K562 (cell line): ENCODE data around the gene NRN1L. TPM values are rescaled to one million over a fixed set of nuclear protein-coding genes. Genes with fewer than 3 reads are reported as not detected.

Experiments used
- ATF3 ChIP-seq, 2 experiments: fragments of 450-650 bp in 1 of 2; sonication (generic) in 1 of 2; formaldehyde crosslinking in 1 of 2; IDR thresholded peaks in 1 of 2; conservative IDR thresholded peaks in 1 of 2; 2 replicates each; pipeline versions ENCODE4 v1.6.1 to v1.8.1; 2016 to 2023; ENCODE audit warnings: mild to moderate bottlenecking in 2 of 2, moderate library complexity in 2 of 2, inconsistent platforms in 1 of 2, missing genetic modification reagents in 1 of 2
- BDP1 ChIP-seq: IDR thresholded peaks from 3 replicates; pipeline ENCODE4 v1.6.1; 2011; ENCODE audit not compliant: insufficient read length, insufficient read depth
- EGR1 ChIP-seq: fragments of 450-650 bp; conservative IDR thresholded peaks from 2 replicates; pipeline ENCODE4 v1.6.1; 2017; ENCODE audit warnings: mild to moderate bottlenecking
- HEY1 ChIP-seq: fragments of 250-450 bp; sonication (Bioruptor Pico); IDR thresholded peaks from 2 replicates; pipeline ENCODE4 v1.5.0; 2020; ENCODE audit warnings: mild to moderate bottlenecking, moderate library complexity, borderline replicate concordance
- JUNB ChIP-seq: fragments of 450-650 bp; formaldehyde crosslinking; conservative IDR thresholded peaks from 2 replicates; pipeline ENCODE4 v1.4.0; 2020; ENCODE audit warnings: mild to moderate bottlenecking
- KLF16 ChIP-seq: IDR thresholded peaks from 2 replicates; pipeline ENCODE4 v1.6.1; 2016; ENCODE audit warnings: antibody characterized with exemption
- MAFG ChIP-seq: fragments of 450-650 bp; conservative IDR thresholded peaks from 2 replicates; pipeline ENCODE4 v1.6.1; 2016; ENCODE audit warnings: missing genetic modification characterization, missing compliant biosample characterization
- MEF2D ChIP-seq: conservative IDR thresholded peaks from 2 replicates; pipeline ENCODE4 v1.6.1; 2016; ENCODE audit warnings: low read depth, missing genetic modification characterization, missing compliant biosample characterization
- PHF20 ChIP-seq: fragments of 450-650 bp; IDR thresholded peaks from 2 replicates; pipeline ENCODE4 v1.6.1; 2018; ENCODE audit not compliant: partially characterized antibody
- RREB1 ChIP-seq: fragments of 250-450 bp; sonication (Bioruptor Pico); IDR thresholded peaks from 2 replicates; pipeline ENCODE4 v1.4.0; 2020
- SMC3 ChIP-seq: conservative IDR thresholded peaks from 2 replicates; pipeline ENCODE4 v1.6.1; 2011; ENCODE audit warnings: low read depth, low read length, improper control_type of control experiment; ENCODE audit not compliant: insufficient read depth
- SREBF1 ChIP-seq: fragments of 150-350 bp; IDR thresholded peaks from 2 replicates; pipeline ENCODE4 v1.6.1; 2014; ENCODE audit warnings: antibody characterized with exemption, low read depth, low read length, borderline replicate concordance
- TFAP4 ChIP-seq: sonication (generic); formaldehyde crosslinking; IDR thresholded peaks from 2 replicates; pipeline ENCODE4 v1.8.0; 2022; ENCODE audit warnings: missing genetic modification reagents, mild to moderate bottlenecking, moderate library complexity, borderline replicate concordance
- USF1 ChIP-seq: sonication (generic); formaldehyde crosslinking; IDR thresholded peaks from 2 replicates; pipeline ENCODE4 v1.9.0; 2022; ENCODE audit warnings: mild to moderate bottlenecking, missing genetic modification reagents
- ZBTB9 ChIP-seq: fragments of 450-650 bp; formaldehyde crosslinking; IDR thresholded peaks from 2 replicates; pipeline ENCODE4 v1.4.0; 2020; ENCODE audit warnings: mild to moderate bottlenecking, moderate library complexity
- ZNF212 ChIP-seq: fragments of 450-650 bp; formaldehyde crosslinking; IDR thresholded peaks from 2 replicates; pipeline ENCODE4 v1.4.0; 2020; ENCODE audit warnings: mild to moderate bottlenecking
- ZNF584 ChIP-seq: fragments of 200-800 bp; sonication (Bioruptor generic); IDR thresholded peaks from 2 replicates; pipeline ENCODE4 v1.6.1; 2016; ENCODE audit warnings: low read depth, mild to moderate bottlenecking, missing genetic modification characterization, missing compliant biosample characterization
- polyA plus RNA-seq, 8 experiments: library from polyadenylated mRNA; depleted of rRNA in 4 of 8; stranded (reverse) in 5 of 8; unstranded in 3 of 8; fragments of >200 nt; fragmentation: Nextera tagmentation in 2 of 8; fragmentation: Illumina TruSeq in 1 of 8; extraction: Ambion mirVana in 2 of 8; extraction: Trizol in 1 of 8; gene quantifications; 2 replicates each; pipeline versions ENCODE4 v1.2.1 to v1.2.3, GENCODE V29; 2011 to 2014; ENCODE audit warnings: inconsistent platforms in 1 of 8, missing spikeins in 1 of 8
- total RNA-seq, 7 experiments: library from RNA; depleted of rRNA in 6 of 7; stranded (reverse); fragments of >200 nt in 6 of 7; fragmentation: Illumina TruSeq in 2 of 7; extraction: Trizol in 2 of 7; gene quantifications; 2 replicates each; pipeline versions ENCODE4 v1.2.1 to v1.2.3, GENCODE V29; 2011 to 2021; ENCODE audit warnings: low replicate concordance in 1 of 7

The NRN1L gene
- total and polyA plus RNA-seq, 9 of the 15 experiments (the other 6 are each of a cell fraction or from before 2014, with no cell fraction given): 0.22 to 0.86 (median 0.61) TPM; not detected in 5

- TF ChIP-seq ZBTB9 (CRISPR knock-in tag) (no peak), ZNF212 (CRISPR knock-in tag) (no peak), EGR1 (no peak), TFAP4 (CRISPR knock-in tag) (peak; percentile 60; the same call in 1 of the 2 replicates), USF1 (CRISPR knock-in tag) (0 out of 2 replicates have a peak, but pooled peaks have one; percentile 29), SREBF1 (no peak), ATF3 (IDR thresholded peaks at IDR 0.05) (no peak), ATF3 (CRISPR knock-in tag; conservative IDR thresholded peaks at IDR 0.05) (no peak), HEY1 (CRISPR knock-in tag) (no peak), MEF2D (no peak), BDP1 (no peak), RREB1 (CRISPR knock-in tag) (no peak), JUNB (CRISPR knock-in tag) (no peak), KLF16 (no peak), MAFG (tag) (no peak), ZNF584 (CRISPR knock-in tag) (no peak), SMC3 (peak; percentile 98), PHF20 (no peak)
Observed at GRCh38 chr16:67928561-67929364, 44.1 kb downstream of the NRN1L start (continued).
